Measurements from ENCODE around the gene CRTC1.

The CRTC1 gene

DNA sequence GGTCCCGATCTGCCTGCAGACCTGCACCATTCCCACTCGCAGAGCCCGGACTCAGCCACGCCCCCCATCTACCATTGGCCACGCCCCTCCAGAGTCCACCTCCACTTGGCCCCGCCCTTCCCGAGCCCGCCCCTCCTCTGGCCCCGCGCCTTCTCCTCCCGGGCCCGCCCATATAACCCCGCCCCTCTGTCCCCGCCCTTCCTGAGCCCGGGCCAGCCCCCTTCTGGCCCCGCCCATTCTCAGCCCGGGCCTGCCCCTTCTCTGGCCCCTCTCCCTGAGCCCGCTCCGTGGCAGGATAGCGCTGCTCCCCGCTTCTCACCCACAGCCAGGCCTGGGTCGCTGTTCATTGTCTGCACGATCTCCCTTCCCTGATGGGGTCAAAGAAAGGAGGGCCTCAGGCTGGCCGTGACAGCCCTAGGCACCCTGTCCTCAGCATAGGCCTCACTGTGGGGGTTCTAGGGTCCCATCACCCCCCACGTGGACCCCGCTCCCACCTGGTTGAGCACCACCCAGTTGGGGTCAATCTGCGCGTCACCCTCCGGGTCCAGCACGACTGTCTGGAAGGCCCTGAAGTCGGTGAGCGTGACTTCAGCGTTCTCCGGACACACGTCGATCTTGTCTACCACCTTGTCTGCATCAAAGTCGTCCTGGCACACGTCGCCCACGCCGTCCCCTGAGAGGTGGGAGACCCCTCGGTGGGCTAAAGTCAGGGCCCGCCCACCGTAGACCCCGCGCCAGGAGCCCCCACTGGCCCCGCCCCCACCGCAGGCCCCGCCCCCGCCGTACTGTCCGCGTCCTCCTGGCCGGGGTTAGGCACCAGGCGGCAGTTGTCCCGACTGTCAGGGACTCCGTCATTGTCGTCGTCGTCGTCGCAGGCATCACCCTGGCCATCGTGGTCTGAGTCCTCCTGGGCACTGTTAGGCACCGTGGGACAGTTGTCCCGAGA is 102.0 kb downstream of the CRTC1 start:
- peak; percentile 57 to 76 (median 66) for DNase-seq

DNA sequence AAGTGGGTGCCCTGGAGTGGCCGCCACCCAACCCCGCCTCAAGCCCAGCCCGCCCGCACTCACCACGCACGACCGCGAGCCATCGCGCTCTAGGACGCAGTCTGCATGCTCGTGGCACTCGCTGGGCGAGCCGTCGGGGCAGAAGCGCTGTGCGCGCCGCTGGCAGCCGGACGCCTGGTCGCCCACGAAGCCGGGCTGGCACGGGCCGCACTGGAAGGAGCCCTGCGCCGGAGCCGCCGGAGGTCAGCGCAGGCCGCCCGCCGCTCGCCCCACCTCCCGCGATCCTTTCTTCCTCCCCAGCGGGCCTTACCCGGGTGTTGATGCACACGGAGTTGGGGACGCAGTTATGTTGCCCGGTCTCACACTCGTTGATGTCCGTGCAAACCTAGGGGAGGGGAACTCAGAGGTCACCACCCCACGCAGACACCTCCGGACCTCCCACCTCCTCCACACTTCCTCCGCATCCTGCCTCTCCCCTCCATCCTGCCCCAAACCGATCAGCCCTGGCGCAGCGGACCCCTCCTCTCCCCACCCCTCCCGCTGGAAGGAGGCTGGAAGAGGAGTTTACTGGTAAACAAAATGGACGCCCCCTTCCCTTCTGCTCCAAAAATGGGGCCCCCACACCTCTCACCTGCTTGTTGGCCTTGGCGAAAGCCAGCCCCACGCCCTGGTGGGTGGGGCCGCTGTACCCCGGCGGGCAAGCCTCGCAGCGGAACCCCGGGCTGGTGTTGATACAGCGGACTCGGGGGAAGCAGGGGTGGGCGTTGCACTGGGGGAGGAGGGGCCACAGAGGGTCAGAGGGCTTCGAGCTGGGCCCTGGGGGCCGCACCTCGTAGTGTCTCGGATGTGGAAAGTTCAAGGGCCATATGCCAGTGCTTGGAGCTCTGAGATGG is 105.3 kb downstream of the CRTC1 start:
- peak in 3 of 4 experiments; percentile 11 to 46 (median 35) for DNase-seq

GRCh38 chr19:18789422-18789869 is 106.0 kb downstream of the CRTC1 start:
- no peak for DNase-seq

- peak; percentile 19 to 58 (median 31) for DNase-seq
Measured at GRCh38 chr19:18789883-18790565, 106.5 kb downstream of the CRTC1 start.

GRCh38 chr19:18790566-18791314 is 107.3 kb downstream of the CRTC1 start, which contains the start of gene COMP:
Gene COMP, minus strand, starts transcription at chr19:18791305. Its CDS starts 36 bp downstream, at chr19:18791269.
- DNase-seq, result no peak

DNA sequence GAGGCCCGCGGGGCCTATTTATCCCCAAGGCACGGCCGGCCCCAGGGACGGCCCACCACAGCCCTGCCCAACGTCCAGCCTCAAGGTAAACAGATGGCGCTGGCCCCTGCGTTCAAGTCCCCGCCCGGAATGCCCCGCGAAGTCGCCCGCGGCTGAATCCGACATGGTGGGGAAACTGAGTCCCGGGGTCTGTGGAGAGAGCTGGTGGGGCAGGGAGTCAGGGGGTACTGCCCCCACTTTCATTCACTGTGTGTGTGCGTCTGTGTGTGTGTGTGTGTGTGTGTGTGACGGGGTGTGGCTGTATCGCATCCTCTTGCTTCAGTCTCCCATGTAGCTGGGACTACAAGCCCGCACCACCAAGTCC is 107.8 kb downstream of the CRTC1 start:
- DNase-seq, result no peak

GRCh38 chr19:18792661-18793060 is 109.2 kb downstream of the CRTC1 start:
- no peak for DNase-seq

GRCh38 chr19:18793144-18794028 is 109.9 kb downstream of the CRTC1 start:
- DNase-seq, result no peak

GRCh38 chr19:18794029-18794313 is 110.5 kb downstream of the CRTC1 start:
- no peak for DNase-seq

DNA sequence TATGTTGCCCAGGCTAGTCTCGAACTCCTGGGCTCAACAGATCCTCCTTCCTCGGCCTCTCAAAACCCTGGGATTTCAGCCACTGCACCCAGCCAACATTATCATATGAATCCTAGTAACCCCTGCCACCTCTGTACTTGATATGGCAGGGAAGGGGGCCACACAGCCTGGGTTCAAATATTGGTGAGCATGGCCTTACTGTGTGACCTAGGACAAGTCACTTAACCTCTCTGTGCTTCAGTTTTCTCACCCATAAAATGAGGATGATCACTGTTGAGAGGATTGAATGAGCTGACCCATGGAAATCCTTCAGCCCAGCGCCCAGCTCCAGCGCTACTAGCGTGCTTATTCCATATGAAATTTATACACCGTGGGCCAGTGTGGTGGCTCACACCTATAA is 111.2 kb downstream of the CRTC1 start:
- DNase-seq, result no peak

DNA sequence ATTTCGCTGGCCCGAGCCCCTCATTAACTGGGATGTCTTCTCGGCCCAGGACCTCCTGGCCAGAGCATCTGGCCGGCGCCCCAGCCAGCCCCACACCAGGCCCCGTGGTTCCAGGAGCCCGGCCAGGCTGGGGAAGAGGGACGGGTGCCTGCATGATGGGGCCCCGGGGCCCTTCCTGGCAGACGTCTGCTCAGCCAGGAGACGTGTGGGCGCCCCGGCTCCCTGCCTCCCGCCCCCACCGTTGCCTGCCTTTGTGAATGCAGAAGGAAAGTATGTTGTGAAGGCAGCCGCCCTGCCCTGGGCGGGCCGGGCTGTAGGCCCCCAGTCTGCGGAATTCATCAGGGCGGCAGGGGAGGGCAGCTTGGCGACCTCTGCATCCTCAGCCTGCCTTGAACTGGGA is 112.1 kb downstream of the CRTC1 start:
- DNase-seq, result peak; percentile 19 to 49 (median 26)

DNA sequence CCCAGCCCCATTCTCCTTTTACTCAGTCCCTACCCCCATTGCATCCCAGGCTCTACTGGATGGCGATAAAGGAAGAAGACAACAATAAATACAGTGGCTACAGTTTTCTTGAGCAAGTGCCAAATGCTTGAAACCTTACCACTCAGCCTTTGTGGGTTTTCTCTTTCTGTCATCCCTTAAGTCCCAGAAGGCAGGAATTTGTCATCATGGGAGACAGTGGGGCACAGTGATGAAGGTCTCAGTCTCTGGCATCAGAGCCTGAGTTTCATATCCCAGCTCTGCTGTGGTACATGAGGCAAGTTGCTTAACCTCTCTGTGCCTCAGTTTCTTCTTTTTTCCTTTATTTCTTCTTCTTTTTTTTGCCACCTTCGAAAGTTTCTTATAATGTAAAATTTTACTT is 112.8 kb downstream of the CRTC1 start:
- no peak for DNase-seq

DNA sequence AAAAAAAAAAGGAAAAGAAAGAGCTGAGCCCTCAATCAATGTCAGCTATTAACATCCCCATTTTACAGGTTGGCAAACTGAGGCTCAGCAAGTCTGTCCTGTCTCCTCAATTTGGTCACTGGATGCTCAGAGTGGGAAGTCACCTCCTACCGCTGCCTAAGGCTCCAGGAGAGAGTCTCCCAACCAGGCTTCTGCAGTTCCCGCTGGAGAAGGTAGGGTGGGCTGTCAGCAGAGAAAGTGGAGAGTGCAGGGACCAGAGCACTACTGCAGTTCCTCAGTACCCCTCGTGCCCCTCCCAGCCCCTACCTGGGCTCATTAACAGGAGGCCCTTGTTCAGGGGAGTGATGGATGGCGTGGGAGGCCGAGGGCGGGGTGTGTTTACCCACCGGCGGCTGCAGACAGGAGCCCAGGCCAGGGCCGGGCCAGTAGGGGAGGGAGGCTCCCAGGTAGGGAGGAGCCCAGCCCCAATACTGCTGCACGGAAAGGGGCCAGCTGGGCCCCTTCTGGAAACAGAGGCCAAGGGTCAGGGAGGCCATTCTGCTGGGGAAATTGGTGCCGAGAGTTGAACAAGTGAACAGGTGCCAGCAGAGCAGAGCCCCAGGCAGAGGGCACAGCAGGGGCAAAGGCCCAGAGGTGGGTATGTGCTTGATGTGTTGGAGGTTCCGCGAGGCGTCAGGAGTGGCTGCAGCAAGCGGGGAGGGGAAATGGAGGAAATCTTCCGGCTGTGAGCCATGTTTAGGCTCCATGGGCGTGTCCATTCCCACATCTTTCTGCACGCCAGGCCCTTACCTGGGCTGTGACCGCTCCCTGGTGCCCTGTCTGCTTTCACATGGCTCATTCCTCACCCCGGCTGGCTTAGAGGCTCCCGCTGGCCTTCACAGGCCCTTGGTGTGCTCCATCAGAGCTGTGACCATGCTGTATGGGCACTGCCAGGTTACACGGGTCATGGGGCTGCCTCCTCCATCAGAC is 115.2 kb downstream of the CRTC1 start:
- DNase-seq, result no peak

DNA sequence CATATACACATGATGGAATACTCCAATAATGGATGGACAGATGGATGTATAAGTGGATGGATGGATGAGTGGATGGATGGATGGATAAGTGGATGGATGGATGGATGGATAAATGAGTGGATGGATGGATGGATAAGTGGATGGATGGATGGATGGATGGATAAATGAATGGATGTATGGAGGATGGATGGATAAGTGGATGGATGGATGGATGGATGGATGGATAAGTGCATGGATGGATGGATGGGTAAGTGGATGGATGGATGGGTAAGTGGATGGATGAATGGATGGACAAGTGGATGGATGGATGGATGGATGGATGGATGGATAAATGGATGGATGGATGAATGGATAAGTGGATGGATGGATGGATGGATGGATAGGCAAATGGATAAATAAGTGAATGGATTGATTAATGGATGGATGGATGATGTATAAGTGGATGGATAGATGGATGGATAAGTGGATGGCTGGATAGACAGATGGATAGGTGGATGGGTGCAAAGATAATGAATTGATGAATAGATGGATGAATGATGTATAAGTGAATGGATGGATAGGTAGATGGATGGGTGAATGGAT is 116.0 kb downstream of the CRTC1 start:
- DNase-seq, result no peak

GRCh38 chr19:18800079-18800478 is 116.6 kb downstream of the CRTC1 start:
- no peak for DNase-seq

GRCh38 chr19:18800636-18801035 is 117.2 kb downstream of the CRTC1 start:
- DNase-seq, result no peak

DNA sequence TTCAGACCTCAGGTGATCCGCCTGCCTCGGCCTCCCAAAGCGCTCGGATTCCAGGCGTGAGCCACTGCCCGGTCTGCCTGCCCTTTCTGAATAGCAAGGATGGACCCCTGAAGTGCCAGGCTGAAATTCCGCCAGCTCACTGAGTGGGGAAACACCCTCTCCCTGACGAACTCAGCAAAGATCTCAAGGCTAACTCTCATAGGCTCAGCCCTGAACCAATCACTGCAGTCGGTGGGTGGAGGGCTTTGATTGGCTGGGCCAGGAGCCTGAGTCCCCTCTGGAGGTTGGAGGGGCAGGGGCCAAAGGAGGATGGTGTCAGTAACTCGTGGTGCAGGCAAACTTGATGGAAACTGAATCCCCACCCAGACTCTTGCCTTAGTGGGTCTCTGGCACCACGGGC is 118.9 kb downstream of the CRTC1 start:
- DNase-seq, result no peak

DNA sequence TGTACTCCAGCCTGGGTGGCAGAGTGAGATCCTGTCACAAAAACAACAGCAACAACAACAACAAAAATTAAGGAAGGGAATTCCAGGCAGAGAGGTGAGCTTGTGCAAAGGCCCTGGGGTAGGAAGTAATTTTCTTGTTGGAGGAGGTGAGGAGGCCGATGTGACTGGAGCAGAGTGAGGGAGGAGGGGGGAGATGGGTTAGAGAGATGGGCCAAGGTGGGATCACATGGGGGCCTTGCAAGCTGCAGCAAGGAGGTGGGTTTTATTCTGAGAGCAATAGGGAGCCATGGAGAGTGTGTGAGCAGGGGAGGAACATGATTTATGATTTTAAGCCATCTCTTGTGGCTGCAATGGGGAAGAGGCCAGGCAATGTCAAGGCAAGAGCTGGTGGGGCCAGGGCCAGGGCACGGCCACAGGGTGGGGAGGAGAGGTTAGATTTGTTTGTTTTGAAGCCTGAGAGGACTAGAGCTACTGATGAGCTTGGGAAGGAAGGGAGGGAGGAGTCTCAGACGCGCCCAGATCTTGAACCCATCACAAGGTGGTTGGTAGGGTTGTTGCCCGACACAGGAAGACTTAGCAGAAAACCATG is 120.2 kb downstream of the CRTC1 start:
- no peak for DNase-seq

DNA sequence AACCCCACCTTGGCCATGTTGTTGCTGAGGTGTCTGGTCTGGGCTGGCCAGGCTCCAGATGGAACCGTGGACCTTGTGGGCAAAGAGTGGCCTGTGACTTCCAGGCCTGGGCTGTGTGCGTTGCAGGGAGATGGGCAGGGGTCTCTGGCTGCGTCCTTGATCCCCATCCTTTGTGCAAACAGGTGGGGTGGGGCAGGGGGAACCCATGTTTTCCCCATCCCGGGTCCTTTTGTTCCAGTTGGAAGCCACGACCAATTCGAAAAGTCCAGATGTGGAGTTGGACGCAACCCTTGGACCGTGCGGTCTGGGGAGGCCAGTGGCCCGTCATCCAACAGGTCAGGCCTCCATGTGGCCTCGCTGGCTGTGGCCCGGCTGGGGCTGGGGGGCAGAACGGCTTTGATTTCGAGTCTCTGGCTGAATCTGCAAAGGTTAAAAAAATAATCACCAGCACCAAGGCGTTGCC is 120.7 kb downstream of the CRTC1 start:
- no peak for DNase-seq
